HEK293 (cell line): ENCODE data around the gene ANXA4.

Experiments
- GLIS1 ChIP-seq: fragments of 450-650 bp; formaldehyde crosslinking; IDR thresholded peaks from 2 replicates; pipeline ENCODE4 v1.5.1; 2016; ENCODE audit warnings: missing biosample characterization, missing genetic modification characterization
- GLIS2 ChIP-seq: fragments of 450-650 bp; formaldehyde crosslinking; IDR thresholded peaks from 2 replicates; pipeline ENCODE4 v1.5.1; 2016; ENCODE audit warnings: missing biosample characterization, missing genetic modification characterization
- KLF10 ChIP-seq: fragments of 450-650 bp; IDR thresholded peaks from 2 replicates; pipeline ENCODE4 v1.5.1; 2018; ENCODE audit warnings: missing biosample characterization, mild to moderate bottlenecking, missing genetic modification characterization
- KLF16 ChIP-seq: fragments of 450-650 bp; formaldehyde crosslinking; IDR thresholded peaks from 2 replicates; pipeline ENCODE4 v1.5.1; 2017; ENCODE audit warnings: missing biosample characterization, missing genetic modification characterization
- MEIS1 ChIP-seq: sonication (generic); formaldehyde crosslinking; IDR thresholded peaks from 2 replicates; pipeline ENCODE4 v1.8.1; 2022; ENCODE audit warnings: missing genetic modification reagents, mild to moderate bottlenecking, borderline replicate concordance
- MZF1 ChIP-seq: fragments of 450-650 bp; formaldehyde crosslinking; IDR thresholded peaks from 2 replicates; pipeline ENCODE4 v1.5.1; 2017; ENCODE audit warnings: missing biosample characterization, missing genetic modification characterization, borderline replicate concordance
- SCRT2 ChIP-seq: fragments of 450-650 bp; formaldehyde crosslinking; IDR thresholded peaks from 2 replicates; pipeline ENCODE4 v1.5.1; 2016; ENCODE audit warnings: missing biosample characterization, missing genetic modification characterization
- ZBTB1 ChIP-seq: fragments of 450-650 bp; formaldehyde crosslinking; IDR thresholded peaks from 2 replicates; pipeline ENCODE4 v1.5.1; 2016; ENCODE audit warnings: missing biosample characterization, missing genetic modification characterization
- ZBTB49 ChIP-seq: fragments of 450-650 bp; formaldehyde crosslinking; IDR thresholded peaks from 2 replicates; pipeline ENCODE4 v1.5.1; 2016; ENCODE audit warnings: missing biosample characterization, missing genetic modification characterization, low read depth
- ZBTB8A ChIP-seq: fragments of 450-650 bp; formaldehyde crosslinking; IDR thresholded peaks from 2 replicates; pipeline ENCODE4 v1.5.1; 2016; ENCODE audit warnings: missing biosample characterization, missing genetic modification characterization
- ZFP3 ChIP-seq: fragments of 450-650 bp; formaldehyde crosslinking; IDR thresholded peaks from 2 replicates; pipeline ENCODE4 v1.5.1; 2016; ENCODE audit warnings: low read depth, missing biosample characterization, missing genetic modification characterization
- ZFP41 ChIP-seq: fragments of 450-650 bp; formaldehyde crosslinking; IDR thresholded peaks from 2 replicates; pipeline ENCODE4 v1.5.1; 2016; ENCODE audit warnings: missing biosample characterization, missing genetic modification characterization, borderline replicate concordance
- ZNF16 ChIP-seq: fragments of 450-650 bp; formaldehyde crosslinking; IDR thresholded peaks from 2 replicates; pipeline ENCODE4 v1.5.1; 2016; ENCODE audit warnings: low read depth, missing biosample characterization, missing genetic modification characterization
- ZNF214 ChIP-seq: fragments of 450-650 bp; formaldehyde crosslinking; IDR thresholded peaks from 2 replicates; pipeline ENCODE4 v1.5.1; 2017; ENCODE audit warnings: missing biosample characterization, mild to moderate bottlenecking, missing genetic modification characterization, borderline replicate concordance
- ZNF324 ChIP-seq: fragments of 450-650 bp; formaldehyde crosslinking; IDR thresholded peaks from 2 replicates; pipeline ENCODE4 v1.5.1; 2016; ENCODE audit warnings: missing biosample characterization, missing genetic modification characterization
- ZNF366 ChIP-seq: fragments of 450-650 bp; formaldehyde crosslinking; conservative IDR thresholded peaks from 2 replicates; pipeline ENCODE4 v1.5.1; 2016; ENCODE audit warnings: missing biosample characterization, missing genetic modification characterization
- ZNF416 ChIP-seq: fragments of 450-650 bp; formaldehyde crosslinking; IDR thresholded peaks from 2 replicates; pipeline ENCODE4 v1.5.1; 2016; ENCODE audit warnings: missing biosample characterization, missing genetic modification characterization
- ZNF426 ChIP-seq: fragments of 450-650 bp; formaldehyde crosslinking; IDR thresholded peaks from 2 replicates; pipeline ENCODE4 v1.5.1; 2017; ENCODE audit warnings: missing biosample characterization, missing genetic modification characterization, mild to moderate bottlenecking, inconsistent platforms, moderate library complexity
- ZNF433 ChIP-seq: fragments of 450-650 bp; formaldehyde crosslinking; IDR thresholded peaks from 2 replicates; pipeline ENCODE4 v1.5.1; 2016; ENCODE audit warnings: missing biosample characterization, missing genetic modification characterization, low read depth
- ZNF521 ChIP-seq: fragments of 450-650 bp; formaldehyde crosslinking; IDR thresholded peaks from 2 replicates; pipeline ENCODE4 v1.5.1; 2017; ENCODE audit warnings: missing biosample characterization, mild to moderate bottlenecking, missing genetic modification characterization
- ZNF596 ChIP-seq: fragments of 450-650 bp; IDR thresholded peaks from 2 replicates; pipeline ENCODE4 v1.5.0; 2018; ENCODE audit warnings: missing biosample characterization, mild to moderate bottlenecking, missing genetic modification characterization, moderate library complexity
- ZNF623 ChIP-seq: fragments of 450-650 bp; formaldehyde crosslinking; IDR thresholded peaks from 2 replicates; pipeline ENCODE4 v1.5.1; 2016; ENCODE audit warnings: missing biosample characterization, missing genetic modification characterization
- ZNF624 ChIP-seq: fragments of 450-650 bp; formaldehyde crosslinking; IDR thresholded peaks from 2 replicates; pipeline ENCODE4 v1.5.1; 2017; ENCODE audit warnings: missing biosample characterization, missing genetic modification characterization
- ZNF626 ChIP-seq: fragments of 450-650 bp; sonication (Bioruptor Pico); formaldehyde crosslinking; IDR thresholded peaks from 2 replicates; pipeline ENCODE4 v1.5.1; 2018; ENCODE audit warnings: missing biosample characterization, missing genetic modification characterization, inconsistent platforms
- ZNF629 ChIP-seq: fragments of 450-650 bp; formaldehyde crosslinking; IDR thresholded peaks from 2 replicates; pipeline ENCODE4 v1.5.1; 2017; ENCODE audit warnings: missing biosample characterization, missing genetic modification characterization
- ZNF645 ChIP-seq: fragments of 450-650 bp; formaldehyde crosslinking; IDR thresholded peaks from 2 replicates; pipeline ENCODE4; 2016; ENCODE audit warnings: missing biosample characterization, missing genetic modification characterization
- ZNF701 ChIP-seq: fragments of 450-650 bp; formaldehyde crosslinking; IDR thresholded peaks from 2 replicates; pipeline ENCODE4 v1.5.1; 2016; ENCODE audit warnings: missing biosample characterization, missing genetic modification characterization
- ZNF791 ChIP-seq: fragments of 450-650 bp; formaldehyde crosslinking; IDR thresholded peaks from 2 replicates; pipeline ENCODE4 v1.5.1; 2016; ENCODE audit warnings: missing biosample characterization, missing genetic modification characterization
- ZXDB ChIP-seq: fragments of 450-650 bp; formaldehyde crosslinking; IDR thresholded peaks from 2 replicates; pipeline ENCODE4 v1.5.1; 2016; ENCODE audit warnings: missing biosample characterization, missing genetic modification characterization
- TF ChIP-seq, protein P1 (sequence below): fragments of 450-650 bp; formaldehyde crosslinking; IDR thresholded peaks from 2 replicates; pipeline ENCODE4 v1.5.1; 2016; ENCODE audit warnings: missing biosample characterization, missing genetic modification characterization
- TF ChIP-seq, protein P2 (sequence below): fragments of 450-650 bp; formaldehyde crosslinking; IDR thresholded peaks from 2 replicates; pipeline ENCODE4 v1.5.1; 2017; ENCODE audit warnings: missing biosample characterization, missing genetic modification characterization
- TF ChIP-seq, protein P3 (sequence below): fragments of 450-650 bp; formaldehyde crosslinking; IDR thresholded peaks from 2 replicates; pipeline ENCODE4 v1.5.1; 2016; ENCODE audit warnings: missing biosample characterization, missing genetic modification characterization
- TF ChIP-seq, protein P4 (sequence below): fragments of 450-650 bp; formaldehyde crosslinking; IDR thresholded peaks from 2 replicates; pipeline ENCODE4 v1.5.1; 2016; ENCODE audit warnings: missing biosample characterization, missing genetic modification characterization

Gene ANXA4

DNA sequence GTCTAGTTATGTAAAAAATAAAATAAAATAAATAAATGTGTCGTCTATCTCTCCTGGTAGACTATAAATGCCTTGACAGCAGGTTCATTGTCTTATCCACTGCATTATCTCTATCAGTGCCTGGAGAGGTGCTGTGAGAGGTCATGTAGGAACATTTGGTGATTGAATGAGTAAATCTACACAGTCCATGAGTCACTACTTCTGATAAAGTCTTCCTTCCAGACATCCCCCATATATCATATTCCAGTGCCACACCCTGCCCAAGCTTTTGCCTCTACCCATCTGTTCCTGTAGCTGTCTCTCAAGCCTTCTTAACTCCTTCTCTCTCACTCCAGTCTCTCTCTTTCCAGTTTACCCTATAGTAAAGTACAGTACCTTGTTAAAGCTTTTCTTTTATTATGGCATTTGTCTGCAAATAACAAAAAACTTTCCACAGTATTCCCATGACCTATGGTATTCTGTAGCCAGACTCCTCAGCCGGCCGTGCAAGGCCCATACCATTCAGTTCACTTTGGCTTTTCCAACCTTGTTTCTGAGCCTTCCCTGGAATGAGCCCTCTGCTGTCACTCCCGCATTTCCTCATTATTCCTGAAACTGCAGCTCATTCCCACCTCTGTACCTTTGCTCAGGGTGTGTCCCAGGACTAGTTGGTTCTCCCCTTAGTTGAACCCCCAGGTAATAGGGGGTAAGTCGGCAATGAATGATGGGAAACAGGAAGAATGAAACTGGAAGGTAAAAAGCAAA lies 37.5 kb downstream of the ANXA4 start (continued):
- TF ChIP-seq ZNF645: no peak
- TF ChIP-seq ZNF416 (tag by site-specific recombination): no peak
- TF ChIP-seq ZNF791: no peak
- TF ChIP-seq ZFP41 (tag by site-specific recombination): no peak
- no peak for TF ChIP-seq SCRT2 (tag by site-specific recombination)
- no peak for TF ChIP-seq GLIS1 (tag by site-specific recombination)
- TF ChIP-seq ZNF629 (tag by site-specific recombination): peak; percentile 51
- no peak for TF ChIP-seq ZBTB49
- TF ChIP-seq, protein P1, sequence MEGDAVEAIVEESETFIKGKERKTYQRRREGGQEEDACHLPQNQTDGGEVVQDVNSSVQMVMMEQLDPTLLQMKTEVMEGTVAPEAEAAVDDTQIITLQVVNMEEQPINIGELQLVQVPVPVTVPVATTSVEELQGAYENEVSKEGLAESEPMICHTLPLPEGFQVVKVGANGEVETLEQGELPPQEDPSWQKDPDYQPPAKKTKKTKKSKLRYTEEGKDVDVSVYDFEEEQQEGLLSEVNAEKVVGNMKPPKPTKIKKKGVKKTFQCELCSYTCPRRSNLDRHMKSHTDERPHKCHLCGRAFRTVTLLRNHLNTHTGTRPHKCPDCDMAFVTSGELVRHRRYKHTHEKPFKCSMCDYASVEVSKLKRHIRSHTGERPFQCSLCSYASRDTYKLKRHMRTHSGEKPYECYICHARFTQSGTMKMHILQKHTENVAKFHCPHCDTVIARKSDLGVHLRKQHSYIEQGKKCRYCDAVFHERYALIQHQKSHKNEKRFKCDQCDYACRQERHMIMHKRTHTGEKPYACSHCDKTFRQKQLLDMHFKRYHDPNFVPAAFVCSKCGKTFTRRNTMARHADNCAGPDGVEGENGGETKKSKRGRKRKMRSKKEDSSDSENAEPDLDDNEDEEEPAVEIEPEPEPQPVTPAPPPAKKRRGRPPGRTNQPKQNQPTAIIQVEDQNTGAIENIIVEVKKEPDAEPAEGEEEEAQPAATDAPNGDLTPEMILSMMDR: no peak
- no peak for TF ChIP-seq MZF1 (tag by site-specific recombination)
- TF ChIP-seq KLF16: peak; percentile 56; the same call in 1 of the 2 replicates
- TF ChIP-seq ZNF426: no peak
- TF ChIP-seq, protein P2, sequence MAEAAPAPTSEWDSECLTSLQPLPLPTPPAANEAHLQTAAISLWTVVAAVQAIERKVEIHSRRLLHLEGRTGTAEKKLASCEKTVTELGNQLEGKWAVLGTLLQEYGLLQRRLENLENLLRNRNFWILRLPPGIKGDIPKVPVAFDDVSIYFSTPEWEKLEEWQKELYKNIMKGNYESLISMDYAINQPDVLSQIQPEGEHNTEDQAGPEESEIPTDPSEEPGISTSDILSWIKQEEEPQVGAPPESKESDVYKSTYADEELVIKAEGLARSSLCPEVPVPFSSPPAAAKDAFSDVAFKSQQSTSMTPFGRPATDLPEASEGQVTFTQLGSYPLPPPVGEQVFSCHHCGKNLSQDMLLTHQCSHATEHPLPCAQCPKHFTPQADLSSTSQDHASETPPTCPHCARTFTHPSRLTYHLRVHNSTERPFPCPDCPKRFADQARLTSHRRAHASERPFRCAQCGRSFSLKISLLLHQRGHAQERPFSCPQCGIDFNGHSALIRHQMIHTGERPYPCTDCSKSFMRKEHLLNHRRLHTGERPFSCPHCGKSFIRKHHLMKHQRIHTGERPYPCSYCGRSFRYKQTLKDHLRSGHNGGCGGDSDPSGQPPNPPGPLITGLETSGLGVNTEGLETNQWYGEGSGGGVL (tag by site-specific recombination): no peak
- no peak for TF ChIP-seq ZNF324 (tag by site-specific recombination)
- no peak for TF ChIP-seq ZNF521 (tag by site-specific recombination)
- 0 out of 2 replicates have a peak, but pooled peaks have one; percentile 11 for TF ChIP-seq ZNF596 (tag by site-specific recombination)
- no peak for TF ChIP-seq GLIS2 (tag by site-specific recombination)
- TF ChIP-seq ZFP3 (tag by site-specific recombination): no peak
- TF ChIP-seq ZNF624: no peak
- no peak for TF ChIP-seq KLF10 (tag by site-specific recombination)
- no peak for TF ChIP-seq ZBTB1 (tag by site-specific recombination)
- no peak for TF ChIP-seq MEIS1 (CRISPR knock-in tag)
- TF ChIP-seq ZNF623 (tag by site-specific recombination): no peak
- TF ChIP-seq ZNF433 (tag by site-specific recombination): no peak
- TF ChIP-seq ZNF701: no peak
- TF ChIP-seq, protein P3, sequence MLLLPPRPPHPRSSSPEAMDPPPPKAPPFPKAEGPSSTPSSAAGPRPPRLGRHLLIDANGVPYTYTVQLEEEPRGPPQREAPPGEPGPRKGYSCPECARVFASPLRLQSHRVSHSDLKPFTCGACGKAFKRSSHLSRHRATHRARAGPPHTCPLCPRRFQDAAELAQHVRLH: no peak
- 0 out of 2 replicates have a peak, but pooled peaks have one; percentile 16 for TF ChIP-seq ZNF366 (tag by site-specific recombination)
- TF ChIP-seq ZBTB8A (tag by site-specific recombination): no peak
- 0 out of 2 replicates have a peak, but pooled peaks have one; percentile 20 for TF ChIP-seq ZXDB (tag by site-specific recombination)
- TF ChIP-seq, protein P4, sequence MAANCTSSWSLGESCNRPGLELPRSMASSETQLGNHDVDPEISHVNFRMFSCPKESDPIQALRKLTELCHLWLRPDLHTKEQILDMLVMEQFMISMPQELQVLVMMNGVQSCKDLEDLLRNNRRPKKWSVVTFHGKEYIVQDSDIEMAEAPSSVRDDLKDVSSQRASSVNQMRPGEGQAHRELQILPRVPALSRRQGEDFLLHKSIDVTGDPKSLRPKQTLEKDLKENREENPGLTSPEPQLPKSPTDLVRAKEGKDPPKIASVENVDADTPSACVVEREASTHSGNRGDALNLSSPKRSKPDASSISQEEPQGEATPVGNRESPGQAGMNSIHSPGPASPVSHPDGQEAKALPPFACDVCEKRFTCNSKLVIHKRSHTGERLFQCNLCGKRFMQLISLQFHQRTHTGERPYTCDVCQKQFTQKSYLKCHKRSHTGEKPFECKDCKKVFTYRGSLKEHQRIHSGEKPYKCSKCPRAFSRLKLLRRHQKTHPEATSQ: no peak
- TF ChIP-seq ZNF214 (tag by site-specific recombination): no peak
- TF ChIP-seq ZNF16 (tag by site-specific recombination): no peak
- no peak for TF ChIP-seq ZNF626 (tag by site-specific recombination)
